Lung (tissue), 12 donors: ENCODE measurements around the gene KLHL20. TPM values are rescaled to one million over a fixed set of nuclear protein-coding genes. Genes with fewer than 3 reads are reported as not detected.

ENCODE experiments used
- ATAC-seq: fragments of 200-7000 bp; cut with Tn5 transposase; one replicate; pipeline ENCODE4 v1.9.1; 2020; ENCODE audit warnings: moderate number of reproducible peaks; ENCODE audit not compliant: insufficient read depth, low FRiP score
- DNase-seq, 3 donors: peaks; one replicate each; pipeline ENCODE4 v3.0.0-alpha.2; 2013 to 2017
- H3K27ac ChIP-seq, 2 donors: one replicate each; pipeline ENCODE4 v1.5.1; 2013; ENCODE audit warnings: mild to moderate bottlenecking in 2 of 2, moderate library complexity in 2 of 2, control low read depth in 1 of 2, inconsistent platforms in 1 of 2, low read depth in 1 of 2, low read length in 1 of 2
- H3K27me3 ChIP-seq, 3 donors: one replicate each; pipeline ENCODE4 v1.5.1; 2013; ENCODE audit warnings: low read length in 2 of 3; ENCODE audit not compliant: control insufficient read depth in 3 of 3, insufficient read depth in 3 of 3
- H3K36me3 ChIP-seq, 4 donors: one replicate each; pipeline ENCODE4 v1.5.1; 2013; ENCODE audit warnings: low read length in 4 of 4, mild to moderate bottlenecking in 1 of 4, moderate library complexity in 1 of 4; ENCODE audit not compliant: control insufficient read depth in 4 of 4, insufficient read depth in 4 of 4
- H3K4me1 ChIP-seq, 5 donors: one replicate each; pipeline ENCODE4 v1.5.1; 2013; ENCODE audit warnings: low read length in 5 of 5, mild to moderate bottlenecking in 2 of 5, moderate library complexity in 1 of 5; ENCODE audit not compliant: control insufficient read depth in 5 of 5, insufficient read depth in 5 of 5
- H3K4me3 ChIP-seq: one replicate; pipeline ENCODE4 v1.5.1; 2013; ENCODE audit warnings: mild to moderate bottlenecking, control low read depth, moderate library complexity
- H3K9ac ChIP-seq, 2 donors: one replicate each; pipeline ENCODE4 v1.5.1; 2013; ENCODE audit warnings: low read length in 2 of 2, control low read depth in 1 of 2; ENCODE audit not compliant: insufficient read depth in 1 of 2
- H3K9me3 ChIP-seq, 4 donors: one replicate each; pipeline ENCODE4 v1.5.1; 2013; ENCODE audit warnings: low read length in 3 of 4, mild to moderate bottlenecking in 1 of 4, moderate library complexity in 1 of 4; ENCODE audit not compliant: control insufficient read depth in 4 of 4, insufficient read depth in 3 of 4
- CTCF ChIP-seq: IDR thresholded peaks from 2 replicates; pipeline ENCODE4 v1.5.1; 2012; ENCODE audit warnings: mild to moderate bottlenecking; ENCODE audit errors: control extremely low read depth, extremely low read depth
- WGBS, 2 donors: extraction: QIAGEN DNeasy Blood & Tissue Kit; methylation state at CpG; one replicate each; pipeline ENCODE4 v1.1.7; 2013; 5-methylcytosine and 5-hydroxymethylcytosine counted together
- polyA plus RNA-seq, 2 donors: library from polyadenylated mRNA; stranded (reverse); fragments of 200-250 nt; gene quantifications; one replicate each; pipeline ENCODE4 v1.2.1, GENCODE V29; 2013
- total RNA-seq, 2 donors: library from RNA; depleted of rRNA in 1 of 2; stranded (reverse); fragments of >200 nt in 1 of 2; gene quantifications; one replicate each; pipeline ENCODE4 v1.2.1, GENCODE V29; 2014 to 2021
- donor health status: control.
- donor health status: control.
- donor health status: Bipolar disorder and iron deficiency.
- donor health status: healthy.
- donor health status: DM: yes; HTN: yes; CAD: no.

Gene KLHL20
- total and polyA plus RNA-seq, 4 donors, result 5.8 to 38.4 (median 17.2) TPM

- H3K9ac ChIP-seq, result no peak overlapping the region
- DNase-seq (no peak), ATAC-seq (no peak)
- H3K4me1 ChIP-seq, result no peaks in the 10 kb centered on the region
- TF ChIP-seq CTCF, result no peak
- no peaks in the 10 kb centered on the region for H3K9me3 ChIP-seq
- H3K4me3 ChIP-seq, result no peak overlapping the region
- WGBS, 2 donors, result 91 to 98% methylated on average over 10 of the region's 10 CpGs
- H3K27me3 ChIP-seq, result no peaks in the 10 kb centered on the region
- peaks cover 4 to 12% (median 6%) of the 10 kb centered on the region in 4 donors for H3K36me3 ChIP-seq
- no peak overlapping the region for H3K27ac ChIP-seq
Measured at GRCh38 chr1:173742203-173742886, 27.6 kb downstream of the KLHL20 start.

GRCh38 chr1:173744651-173745050, 29.9 kb downstream of the KLHL20 start:
- no peak overlapping the region for H3K27ac ChIP-seq
- no peak overlapping the region for H3K4me3 ChIP-seq
- H3K4me1 ChIP-seq, result no peaks in the 10 kb centered on the region
- H3K36me3 ChIP-seq, result peaks cover 4 to 12% (median 6%) of the 10 kb centered on the region in 4 donors
- H3K9me3 ChIP-seq, result no peaks in the 10 kb centered on the region
- no peak for TF ChIP-seq CTCF
- H3K9ac ChIP-seq, result no peak overlapping the region
- no peak for ATAC-seq
- WGBS, 2 donors, result 96 to 100% methylated on average over 2 of the region's 2 CpGs
- no peak for DNase-seq
- H3K27me3 ChIP-seq, result no peaks in the 10 kb centered on the region

GRCh38 chr1:173749137-173749536, 34.4 kb downstream of the KLHL20 start:
- Histone ChIP-seq H3K36me3 (peaks cover 0 to 13% (median 3%) of the 10 kb centered on the region in 4 donors), H3K4me1 (no peaks in the 10 kb centered on the region), H3K4me3 (no peak overlapping the region), H3K9me3 (no peaks in the 10 kb centered on the region), H3K9ac (no peak overlapping the region), H3K27me3 (no peaks in the 10 kb centered on the region), H3K27ac (no peak overlapping the region)
- TF ChIP-seq CTCF, result no peak
- no peak for DNase-seq
- WGBS, 2 donors, result 95% methylated on average over 4 of the region's 4 CpGs
- no peak for ATAC-seq

- H3K9ac ChIP-seq, result no peak overlapping the region
- no peak overlapping the region for H3K27ac ChIP-seq
- no peak for DNase-seq
- TF ChIP-seq CTCF, result no peak
- no peaks in the 10 kb centered on the region for H3K27me3 ChIP-seq
- H3K9me3 ChIP-seq, result no peaks in the 10 kb centered on the region
- ATAC-seq, result no peak
- no peak overlapping the region for H3K4me3 ChIP-seq
- H3K36me3 ChIP-seq, result peaks cover 25 to 38% (median 34%) of the 10 kb centered on the region in 4 donors
- no peaks in the 10 kb centered on the region for H3K4me1 ChIP-seq
Measured at GRCh38 chr1:173753830-173754229, 39.0 kb downstream of the KLHL20 start.
